Measurements from ENCODE around the gene PRMT3. TPM values are rescaled to one million over a fixed set of nuclear protein-coding genes. Genes with fewer than 3 reads are reported as not detected.
"Not testable (repeated sequence)": the region's sequence is repeated elsewhere in the genome, so short reads cannot be mapped to it uniquely, and the experiment has no call there.

Gene PRMT3
- total RNA-seq, 1 experiment from 2014 or later: 39.6 TPM

GRCh38 chr11:20369826-20370225 is 17.7 kb upstream of the PRMT3 start:
- DNase-seq: no peak
- Histone ChIP-seq H3K4me2 (ENCODE audit: low read depth, low read length, poor library complexity, severe bottlenecking) (no peak overlapping the region), H4K20me1 (ENCODE audit: insufficient read depth, low read depth, low read length) (no peaks in the 10 kb centered on the region), H3K4me3 (ENCODE audit: low read length) (no peak overlapping the region), H3K27ac (ENCODE audit: low read length) (no peak overlapping the region), H3K9me2 (replicated peaks; ENCODE audit: insufficient read depth, low read length) (no peaks in the 10 kb centered on the region), H3K36me3 (ENCODE audit: insufficient read depth, low read length) (peaks cover 37% of the 10 kb centered on the region), H3K4me1 (ENCODE audit: low read length) (peaks cover 25% of the 10 kb centered on the region), H3K27me3 (ENCODE audit: low read length) (no peaks in the 10 kb centered on the region), H3K9ac (ENCODE audit: low read length) (no peak overlapping the region), H3K9me3 (ENCODE audit: low read length) (no peaks in the 10 kb centered on the region), H2AFZ (ENCODE audit: low read length) (no peak overlapping the region), H3K79me2 (ENCODE audit: low read length) (peaks cover 67% of the 10 kb centered on the region)

- Histone ChIP-seq H4K20me1 (ENCODE audit: insufficient read depth, low read depth, low read length) (no peaks in the 10 kb centered on the region), H3K9me3 (ENCODE audit: low read length) (no peaks in the 10 kb centered on the region), H3K27ac (ENCODE audit: low read length) (no peak overlapping the region), H3K79me2 (ENCODE audit: low read length) (peaks cover 49% of the 10 kb centered on the region), H3K9me2 (replicated peaks; ENCODE audit: insufficient read depth, low read length) (no peaks in the 10 kb centered on the region), H3K4me2 (ENCODE audit: low read depth, low read length, poor library complexity, severe bottlenecking) (no peak overlapping the region), H2AFZ (ENCODE audit: low read length) (no peak overlapping the region), H3K4me1 (ENCODE audit: low read length) (peaks cover 6% of the 10 kb centered on the region), H3K36me3 (ENCODE audit: insufficient read depth, low read length) (peaks cover 35% of the 10 kb centered on the region), H3K9ac (ENCODE audit: low read length) (no peak overlapping the region), H3K27me3 (ENCODE audit: low read length) (no peaks in the 10 kb centered on the region), H3K4me3 (ENCODE audit: low read length) (no peak overlapping the region)
- DNase-seq: no peak
These were observed 15.4 kb upstream of the PRMT3 start for GRCh38 chr11:20372081-20372626.

GRCh38 chr11:20373147-20373546 is 14.4 kb upstream of the PRMT3 start:
- Histone ChIP-seq H3K9me2 (replicated peaks; ENCODE audit: insufficient read depth, low read length) (no peaks in the 10 kb centered on the region), H3K9ac (ENCODE audit: low read length) (no peak overlapping the region), H3K4me3 (ENCODE audit: low read length) (no peak overlapping the region), H3K9me3 (ENCODE audit: low read length) (no peaks in the 10 kb centered on the region), H4K20me1 (ENCODE audit: insufficient read depth, low read depth, low read length) (no peaks in the 10 kb centered on the region), H3K27me3 (ENCODE audit: low read length) (no peaks in the 10 kb centered on the region), H3K36me3 (ENCODE audit: insufficient read depth, low read length) (peaks cover 34% of the 10 kb centered on the region), H3K4me1 (ENCODE audit: low read length) (no peaks in the 10 kb centered on the region), H3K27ac (ENCODE audit: low read length) (no peak overlapping the region), H3K79me2 (ENCODE audit: low read length) (peaks cover 41% of the 10 kb centered on the region), H2AFZ (ENCODE audit: low read length) (no peak overlapping the region), H3K4me2 (ENCODE audit: low read depth, low read length, poor library complexity, severe bottlenecking) (no peak overlapping the region)
- DNase-seq: no peak

- no peak overlapping the region for H3K27ac ChIP-seq (ENCODE audit: low read length)
- no peak for DNase-seq
- peaks cover 36% of the 10 kb centered on the region for H3K79me2 ChIP-seq (ENCODE audit: low read length)
- no peaks in the 10 kb centered on the region for H3K27me3 ChIP-seq (ENCODE audit: low read length)
- H3K4me2 ChIP-seq (ENCODE audit: low read depth, low read length, poor library complexity, severe bottlenecking): no peak overlapping the region
- no peak overlapping the region for H2AFZ ChIP-seq (ENCODE audit: low read length)
- H3K9ac ChIP-seq (ENCODE audit: low read length): no peak overlapping the region
- H3K4me3 ChIP-seq (ENCODE audit: low read length): no peak overlapping the region
- H3K36me3 ChIP-seq (ENCODE audit: insufficient read depth, low read length): peaks cover 31% of the 10 kb centered on the region
- H3K9me3 ChIP-seq (ENCODE audit: low read length): no peaks in the 10 kb centered on the region
- no peaks in the 10 kb centered on the region for H3K4me1 ChIP-seq (ENCODE audit: low read length)
- no peaks in the 10 kb centered on the region for H4K20me1 ChIP-seq (ENCODE audit: insufficient read depth, low read depth, low read length)
- no peaks in the 10 kb centered on the region for H3K9me2 ChIP-seq (replicated peaks; ENCODE audit: insufficient read depth, low read length)
These were observed 13.8 kb upstream of the PRMT3 start for GRCh38 chr11:20373568-20374209.

GRCh38 chr11:20374741-20375300 is 12.7 kb upstream of the PRMT3 start:
- no peak for DNase-seq
- Histone ChIP-seq H2AFZ (ENCODE audit: low read length) (no peak overlapping the region), H3K27ac (ENCODE audit: low read length) (no peak overlapping the region)

GRCh38 chr11:20376162-20376730 is 11.3 kb upstream of the PRMT3 start:
- no peak overlapping the region for H3K9ac ChIP-seq (ENCODE audit: low read length)
- no peaks in the 10 kb centered on the region for H3K9me2 ChIP-seq (replicated peaks; ENCODE audit: insufficient read depth, low read length)
- no peaks in the 10 kb centered on the region for H3K4me1 ChIP-seq (ENCODE audit: low read length)
- H3K9me3 ChIP-seq (ENCODE audit: low read length): no peaks in the 10 kb centered on the region
- H3K36me3 ChIP-seq (ENCODE audit: insufficient read depth, low read length): peaks cover 25% of the 10 kb centered on the region
- H4K20me1 ChIP-seq (ENCODE audit: insufficient read depth, low read depth, low read length): no peaks in the 10 kb centered on the region
- H2AFZ ChIP-seq (ENCODE audit: low read length): no peak overlapping the region
- no peak overlapping the region for H3K4me3 ChIP-seq (ENCODE audit: low read length)
- H3K27ac ChIP-seq (ENCODE audit: low read length): no peak overlapping the region
- H3K27me3 ChIP-seq (ENCODE audit: low read length): no peaks in the 10 kb centered on the region
- peaks cover 20% of the 10 kb centered on the region for H3K79me2 ChIP-seq (ENCODE audit: low read length)
- no peak for DNase-seq
- H3K4me2 ChIP-seq (ENCODE audit: low read depth, low read length, poor library complexity, severe bottlenecking): no peak overlapping the region

More at GRCh38 chr11:20374741-20375300, 12.7 kb upstream of the PRMT3 start:
- H3K79me2 ChIP-seq (ENCODE audit: low read length): peaks cover 30% of the 10 kb centered on the region
- no peak overlapping the region for H3K9ac ChIP-seq (ENCODE audit: low read length)
- H3K9me3 ChIP-seq (ENCODE audit: low read length): no peaks in the 10 kb centered on the region
- H3K4me1 ChIP-seq (ENCODE audit: low read length): no peaks in the 10 kb centered on the region
- no peak overlapping the region for H3K4me2 ChIP-seq (ENCODE audit: low read depth, low read length, poor library complexity, severe bottlenecking)
- H3K36me3 ChIP-seq (ENCODE audit: insufficient read depth, low read length): peaks cover 31% of the 10 kb centered on the region
- no peak overlapping the region for H3K4me3 ChIP-seq (ENCODE audit: low read length)
- no peaks in the 10 kb centered on the region for H3K9me2 ChIP-seq (replicated peaks; ENCODE audit: insufficient read depth, low read length)
- no peaks in the 10 kb centered on the region for H3K27me3 ChIP-seq (ENCODE audit: low read length)
- H4K20me1 ChIP-seq (ENCODE audit: insufficient read depth, low read depth, low read length): no peaks in the 10 kb centered on the region

- H2AFZ ChIP-seq (ENCODE audit: low read length); H3K27ac ChIP-seq (ENCODE audit: low read length); DNase-seq; H3K9ac ChIP-seq (ENCODE audit: low read length); H3K27me3 ChIP-seq (ENCODE audit: low read length); H3K9me3 ChIP-seq (ENCODE audit: low read length); H3K9me2 ChIP-seq (replicated peaks; ENCODE audit: insufficient read depth, low read length); H4K20me1 ChIP-seq (ENCODE audit: insufficient read depth, low read depth, low read length): not testable (repeated sequence)
- Histone ChIP-seq H3K4me3 (ENCODE audit: low read length) (peak overlapping the region; percentile 91; the same call in 1 of the 2 replicates), H3K36me3 (ENCODE audit: insufficient read depth, low read length) (peaks cover 14% of the 10 kb centered on the region; the same call in 1 of the 2 replicates), H3K4me1 (ENCODE audit: low read length) (peaks cover 11% of the 10 kb centered on the region), H3K79me2 (ENCODE audit: low read length) (peaks cover 33% of the 10 kb centered on the region), H3K4me2 (ENCODE audit: low read depth, low read length, poor library complexity, severe bottlenecking) (peak overlapping the region; percentile 67)
These were observed 1.5 kb upstream of the PRMT3 start for GRCh38 chr11:20385996-20386395.

Measured in Karpas-422 (cell line).